Measurements from ENCODE around the gene TRIM33. TPM values are rescaled to one million over a fixed set of nuclear protein-coding genes. Genes with fewer than 3 reads are reported as not detected.

Gene TRIM33
- total RNA-seq, 1 experiment from 2014 or later = 53.8 TPM

- no peak overlapping the region for H3K4me3 Mint-ChIP-seq
- no peak overlapping the region for H3K23ac ChIP-seq (ENCODE audit: insufficient read length, low read depth, low read length)
- H3K23me2 ChIP-seq (ENCODE audit: insufficient read length, low read depth, low read length, poor library complexity, severe bottlenecking) = no peaks in the 10 kb centered on the region
- H3K27ac ChIP-seq (ENCODE audit: insufficient read length, low read depth, low read length) = no peak overlapping the region
- no peaks in the 10 kb centered on the region for H3K9me3 ChIP-seq (ENCODE audit: control insufficient read depth, low read depth, low read length)
- H3K18ac ChIP-seq (ENCODE audit: insufficient read length, low read depth, low read length) = no peak overlapping the region
- H3K4me1 ChIP-seq (ENCODE audit: insufficient read depth, low read length) = no peaks in the 10 kb centered on the region
- TF ChIP-seq, protein P1, sequence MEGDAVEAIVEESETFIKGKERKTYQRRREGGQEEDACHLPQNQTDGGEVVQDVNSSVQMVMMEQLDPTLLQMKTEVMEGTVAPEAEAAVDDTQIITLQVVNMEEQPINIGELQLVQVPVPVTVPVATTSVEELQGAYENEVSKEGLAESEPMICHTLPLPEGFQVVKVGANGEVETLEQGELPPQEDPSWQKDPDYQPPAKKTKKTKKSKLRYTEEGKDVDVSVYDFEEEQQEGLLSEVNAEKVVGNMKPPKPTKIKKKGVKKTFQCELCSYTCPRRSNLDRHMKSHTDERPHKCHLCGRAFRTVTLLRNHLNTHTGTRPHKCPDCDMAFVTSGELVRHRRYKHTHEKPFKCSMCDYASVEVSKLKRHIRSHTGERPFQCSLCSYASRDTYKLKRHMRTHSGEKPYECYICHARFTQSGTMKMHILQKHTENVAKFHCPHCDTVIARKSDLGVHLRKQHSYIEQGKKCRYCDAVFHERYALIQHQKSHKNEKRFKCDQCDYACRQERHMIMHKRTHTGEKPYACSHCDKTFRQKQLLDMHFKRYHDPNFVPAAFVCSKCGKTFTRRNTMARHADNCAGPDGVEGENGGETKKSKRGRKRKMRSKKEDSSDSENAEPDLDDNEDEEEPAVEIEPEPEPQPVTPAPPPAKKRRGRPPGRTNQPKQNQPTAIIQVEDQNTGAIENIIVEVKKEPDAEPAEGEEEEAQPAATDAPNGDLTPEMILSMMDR (conservative IDR thresholded peaks at IDR 0.05) = no peak
- no peak overlapping the region for H3K4ac ChIP-seq (ENCODE audit: low read depth, low read length)
- H3K36me3 Mint-ChIP-seq (ENCODE audit: insufficient read depth in 1 of 3, low read depth in 3 of 3) = no peaks in the 10 kb centered on the region; a peak in 1 of 7 replicates
- H3K4me1 Mint-ChIP-seq = no peaks in the 10 kb centered on the region
- H2BK20ac ChIP-seq (ENCODE audit: low read depth, low read length, poor library complexity, severe bottlenecking) = no peak overlapping the region
- no peak overlapping the region for H3K9ac ChIP-seq (ENCODE audit: extremely low read depth, insufficient read length, low read length)
- H2BK120ac ChIP-seq (ENCODE audit: low read depth, low read length, poor library complexity, severe bottlenecking) = no peak overlapping the region
- H2BK12ac ChIP-seq (ENCODE audit: insufficient read length, low read depth, low read length) = no peak overlapping the region
- H3T11ph ChIP-seq (ENCODE audit: low read length) = no peak overlapping the region
- no peak overlapping the region for H2BK5ac ChIP-seq (ENCODE audit: insufficient read length, low read length)
- H3K27me3 ChIP-seq (ENCODE audit: insufficient read depth, low read length) = no peaks in the 10 kb centered on the region
- H3K9me3 Mint-ChIP-seq = no peaks in the 10 kb centered on the region
- no peaks in the 10 kb centered on the region for H3K79me2 ChIP-seq (ENCODE audit: insufficient read depth, low read length)
- H3K4me2 ChIP-seq (ENCODE audit: insufficient read depth, insufficient read length, low read length) = no peak overlapping the region
- no peak overlapping the region for H3K14ac ChIP-seq (ENCODE audit: insufficient read depth, low read length)
- no peaks in the 10 kb centered on the region for H3K79me1 ChIP-seq (ENCODE audit: insufficient read depth, low read depth, low read length, poor library complexity, severe bottlenecking)
- no peak overlapping the region for H2BK15ac ChIP-seq (ENCODE audit: low read depth, low read length)
- H4K5ac ChIP-seq (ENCODE audit: insufficient read length, low read depth, low read length) = no peak overlapping the region
- H2AFZ ChIP-seq (ENCODE audit: low read length) = no peak overlapping the region
- no peak overlapping the region for H2AK5ac ChIP-seq (ENCODE audit: insufficient read length, low read length)
- WGBS (ENCODE audit: extremely low coverage, insufficient read length, low lambda C conversion rate) = no CpG with 5 or more reads among the region's 6 CpGs
- H3K27ac Mint-ChIP-seq = no peak overlapping the region
- no peak overlapping the region for H4K91ac ChIP-seq (ENCODE audit: insufficient read length, low read depth, low read length)
- no peak overlapping the region for H3K56ac ChIP-seq (ENCODE audit: insufficient read length, low read depth, low read length)
- no peak for DNase-seq
- no peaks in the 10 kb centered on the region for H4K20me1 ChIP-seq (ENCODE audit: control insufficient read depth, insufficient read depth, insufficient read length)
- H3K27me3 Mint-ChIP-seq (ENCODE audit: low read depth) = peaks cover 5% of the 10 kb centered on the region; the same call in 1 of the 2 replicates
- H4K8ac ChIP-seq (replicated peaks; ENCODE audit: insufficient read length, low read depth, low read length) = no peak overlapping the region
Observed at GRCh38 chr1:114540821-114541220, 29.8 kb upstream of the TRIM33 start.

Data from H9 (cell line).